HG02885 (cell line): ENCODE data around the gene GTF3C2.
"Not testable (repeated sequence)": the region's sequence is repeated elsewhere in the genome, so short reads cannot be mapped to it uniquely, and the experiment has no call there.

Experiments
- ATAC-seq: cut with Tn5 transposase; IDR thresholded peaks from one replicate; pipeline ENCODE4 v1.9.1; 2021; ENCODE audit warnings: mild to moderate bottlenecking; ENCODE audit not compliant: unreplicated experiment, poor library complexity

GTF3C2 gene

DNA sequence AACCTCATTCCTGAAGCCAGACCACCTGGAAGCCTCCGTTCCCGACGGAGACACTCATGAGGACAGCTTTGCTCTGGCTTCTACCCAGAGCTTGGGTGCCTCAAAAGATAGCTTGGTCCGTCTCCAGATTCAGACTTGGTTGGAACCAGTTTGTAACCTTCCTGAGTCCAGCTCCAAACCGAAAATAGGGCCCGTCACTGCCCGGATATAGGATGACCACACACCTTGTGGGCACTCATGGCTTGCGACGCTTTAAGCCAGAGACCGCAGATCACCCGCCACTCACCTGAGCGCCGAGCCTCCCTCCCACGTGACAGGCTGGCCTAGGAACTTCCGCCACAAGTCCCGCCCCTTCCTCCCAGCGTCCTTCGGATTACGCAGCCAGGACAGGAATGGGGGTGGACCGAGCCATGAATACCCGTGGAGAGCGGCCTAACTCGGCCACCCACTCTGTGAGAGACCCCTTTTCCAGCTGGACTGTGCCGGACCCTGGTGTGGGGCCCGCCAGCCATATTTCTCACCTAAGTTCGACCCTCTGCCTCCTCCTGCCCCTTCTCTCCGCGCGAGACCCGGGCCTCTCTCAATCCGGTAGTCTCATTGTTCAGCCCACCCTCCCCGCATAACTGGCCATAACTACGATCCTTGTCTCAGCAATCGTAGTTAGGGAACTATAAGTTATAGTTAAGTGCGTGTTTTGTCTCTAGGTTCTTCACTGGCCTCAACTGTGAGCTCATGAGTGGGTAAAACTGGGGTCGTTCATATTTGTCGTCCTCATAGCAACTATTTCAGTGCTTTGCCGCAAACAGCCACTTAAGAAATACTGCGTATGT, 33.6 kb downstream of the GTF3C2 start, which contains the start of gene MPV17:
Gene MPV17 (minus strand): TSS at position 332 of the 830 bp plus-strand sequence. CDS start 580 bp downstream, outside the sequence.
- ATAC-seq = peak; percentile 92

DNA sequence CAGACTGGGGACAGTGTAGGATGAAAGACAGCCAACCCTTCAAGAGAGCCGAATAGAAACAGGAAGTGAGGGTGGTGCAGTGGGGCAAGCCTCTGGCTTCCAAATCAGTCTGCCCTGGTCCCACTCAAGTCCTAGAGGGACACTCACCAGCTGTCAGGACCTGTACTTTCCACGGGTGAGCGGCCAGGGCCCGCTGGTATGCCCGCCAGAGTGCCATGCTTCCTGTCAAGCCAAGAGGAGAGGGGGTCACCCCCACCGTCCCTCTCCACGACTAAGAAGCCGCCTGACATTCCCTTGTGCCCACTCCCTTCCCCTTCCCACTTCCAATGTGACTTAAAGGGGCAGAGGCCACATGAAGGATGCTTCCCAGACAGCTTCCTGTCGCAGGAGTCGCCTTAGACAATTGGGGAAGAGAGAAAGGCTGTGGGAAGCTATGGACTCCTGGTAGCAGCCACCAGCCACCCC, 34.2 kb downstream of the GTF3C2 start:
- no peak for ATAC-seq

DNA sequence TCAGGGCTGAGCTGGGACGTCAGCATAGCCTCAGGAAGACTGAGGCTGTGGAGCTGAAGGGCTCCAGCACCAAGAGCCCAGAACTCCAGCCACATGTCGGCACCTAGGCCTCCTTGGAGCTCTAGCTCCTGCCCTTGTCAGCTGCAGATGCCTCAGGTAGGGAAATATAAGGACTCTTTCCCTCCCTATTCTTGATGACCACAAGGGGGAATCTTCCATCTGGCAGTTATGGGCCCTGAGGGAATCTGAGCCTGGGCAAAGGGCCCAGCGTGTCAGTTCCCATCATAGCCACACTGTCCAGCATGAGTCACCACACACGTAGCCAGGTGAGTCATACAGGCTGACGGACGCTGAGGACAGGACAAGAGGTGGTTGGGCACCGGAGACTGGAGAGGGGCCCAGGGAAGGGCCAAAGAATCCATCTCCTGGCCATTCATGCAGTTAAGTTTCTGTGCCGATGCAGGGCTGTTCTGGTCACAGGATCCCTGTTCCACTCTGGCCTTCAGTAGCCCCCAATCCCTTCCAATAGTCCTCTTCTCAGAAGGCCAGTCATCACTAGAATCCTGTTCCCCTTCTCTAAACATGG, 35.5 kb downstream of the GTF3C2 start:
- ATAC-seq = no peak

DNA sequence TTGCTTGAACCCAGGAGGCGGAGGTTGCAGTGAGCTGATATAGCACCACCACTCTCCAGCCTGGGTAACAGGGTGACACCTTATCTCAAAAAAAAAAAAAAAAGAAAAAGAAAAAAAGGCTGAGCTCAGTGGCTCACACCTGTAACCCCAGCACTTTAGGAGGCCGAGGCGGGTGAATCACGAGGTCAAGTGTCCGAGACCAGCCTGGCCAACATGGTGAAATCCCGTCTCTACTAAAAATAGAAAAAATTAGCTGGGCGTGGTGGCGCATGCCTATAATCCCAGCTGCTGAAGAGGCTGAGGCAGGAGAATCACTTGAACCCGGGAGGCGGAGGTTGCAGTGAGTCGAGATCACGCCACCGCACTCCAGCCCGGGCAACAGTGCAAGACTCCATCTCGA, 36.7 kb downstream of the GTF3C2 start:
- not testable (repeated sequence) for ATAC-seq

DNA sequence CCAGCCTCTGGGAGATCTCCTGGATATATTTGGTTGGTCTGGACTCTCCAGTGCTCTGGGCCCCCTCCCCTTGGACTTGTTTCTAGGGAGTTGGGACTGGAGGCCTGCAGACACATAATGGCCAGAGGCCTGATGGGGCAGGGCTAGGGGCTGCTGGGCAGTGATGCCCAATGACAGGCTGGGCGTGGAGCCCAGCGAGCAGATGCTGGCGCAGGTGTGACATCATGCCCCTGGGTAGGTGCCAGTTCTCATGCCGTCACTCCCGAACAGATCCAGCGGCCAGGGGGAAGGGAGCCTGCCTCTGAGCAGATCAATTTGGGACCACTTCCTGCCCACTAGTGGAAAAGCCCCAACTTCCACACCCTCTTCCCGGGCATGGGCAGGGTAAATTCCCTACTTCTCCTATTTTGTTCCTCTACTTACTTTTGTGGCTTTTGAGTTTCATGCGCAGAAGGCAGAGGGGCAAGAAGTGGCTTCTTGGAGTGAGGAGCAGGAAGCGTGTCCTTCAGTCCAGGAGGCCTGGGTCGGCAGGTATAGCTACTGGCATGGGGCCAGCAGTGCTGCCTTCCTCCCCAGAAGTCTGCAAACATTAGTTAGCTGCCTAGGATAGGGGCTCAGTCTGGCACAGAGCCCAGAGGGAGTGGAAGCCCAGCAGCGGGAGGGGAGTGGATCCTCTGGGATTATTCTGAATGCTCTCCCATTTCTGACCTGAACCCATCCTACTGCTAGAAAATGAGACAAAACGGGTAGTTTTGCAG, 39.7 kb downstream of the GTF3C2 start:
- no peak for ATAC-seq

DNA sequence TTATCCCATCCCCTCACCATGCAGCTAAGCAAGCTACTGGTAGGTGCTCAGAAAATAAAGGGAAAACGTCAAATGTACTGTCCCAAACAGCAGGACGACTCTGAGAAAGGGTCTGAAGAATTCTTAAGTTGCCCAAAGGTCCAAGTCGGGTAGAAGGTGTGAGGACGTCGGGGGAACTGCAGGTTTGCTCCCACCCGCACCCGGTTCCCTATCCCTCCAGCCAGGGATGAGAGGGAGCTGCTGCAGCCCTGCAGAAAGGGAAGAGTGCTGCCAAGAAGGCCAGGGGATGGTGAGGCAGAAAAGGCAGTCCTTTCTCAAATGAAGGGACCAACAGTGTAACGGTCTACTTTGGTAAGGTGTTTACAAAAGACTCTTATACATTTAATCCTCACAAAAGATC, 41.4 kb downstream of the GTF3C2 start:
- no peak for ATAC-seq

DNA sequence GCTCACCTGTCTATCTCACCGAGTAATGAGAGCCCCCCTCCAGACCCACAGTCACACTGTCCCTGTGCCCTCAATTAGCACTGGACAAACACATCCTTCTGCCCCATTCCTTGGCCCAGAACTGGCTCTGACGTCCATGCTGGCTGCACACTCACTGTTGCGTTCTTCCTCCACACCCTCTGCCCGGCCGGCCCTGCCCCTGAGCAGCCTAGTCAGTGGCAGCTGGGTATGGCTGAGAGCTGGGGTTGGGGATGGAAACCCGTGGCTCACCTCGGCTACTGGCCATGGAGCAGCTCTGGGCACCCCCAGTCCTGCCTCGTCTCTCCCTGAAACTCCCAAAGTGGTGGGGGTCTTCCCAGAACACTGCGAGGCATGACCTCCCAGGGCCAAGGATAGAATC, 41.9 kb downstream of the GTF3C2 start:
- no peak for ATAC-seq

DNA sequence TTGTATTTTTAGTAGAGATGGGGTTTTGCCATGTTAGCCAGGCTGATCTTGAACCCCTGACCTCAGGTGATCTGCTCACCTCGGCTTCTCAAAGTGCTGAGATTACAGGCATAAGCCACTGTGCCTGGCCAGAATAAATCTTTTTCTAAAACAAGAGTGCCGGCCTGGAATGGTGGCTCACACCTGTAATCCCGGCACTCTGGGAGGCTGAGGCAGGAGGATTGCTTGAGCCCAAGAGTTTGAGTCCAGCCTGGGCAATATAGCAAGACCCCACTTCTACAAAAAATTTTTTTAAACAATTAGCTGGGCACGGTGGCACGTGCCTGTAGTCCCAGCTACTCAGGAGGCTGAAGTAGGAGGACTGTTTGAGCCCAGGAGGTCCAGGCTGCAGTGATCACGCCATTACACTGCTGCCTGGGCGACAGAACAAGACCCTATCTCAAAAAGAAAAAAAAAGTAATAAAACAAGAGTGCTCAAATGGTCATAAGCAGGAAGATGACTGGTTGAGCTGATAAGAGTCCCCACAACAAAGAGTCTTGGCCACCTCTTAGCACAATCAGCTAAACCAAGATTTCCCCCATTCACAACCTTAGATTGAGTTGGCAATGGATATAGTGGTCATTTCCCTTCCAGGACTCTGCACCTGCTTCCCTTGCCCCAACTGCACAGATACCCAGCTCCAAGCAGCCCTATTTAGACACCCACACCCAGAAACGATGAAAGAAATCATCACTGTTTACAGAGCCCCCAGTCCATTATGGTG, 42.5 kb downstream of the GTF3C2 start:
- ATAC-seq = no peak

DNA sequence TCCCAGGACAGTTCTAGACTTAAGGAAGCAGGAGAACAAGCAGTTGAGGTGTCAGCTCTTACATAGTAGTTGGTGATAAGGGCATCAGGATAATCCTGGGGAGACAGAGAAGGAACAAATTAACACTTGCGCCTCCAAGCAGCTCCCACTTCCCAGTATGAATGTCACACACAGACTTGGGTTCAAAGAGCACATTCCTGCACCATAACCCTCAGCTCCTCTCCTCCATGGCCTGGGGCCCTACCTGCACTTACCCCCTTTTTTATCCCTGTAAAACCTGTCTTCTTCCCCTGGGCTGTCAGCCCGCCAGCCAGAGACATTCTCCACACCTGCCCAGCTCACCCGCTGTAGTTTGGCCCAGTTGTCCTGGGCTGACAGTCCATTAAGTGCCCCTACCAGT, 44.4 kb downstream of the GTF3C2 start:
- no peak for ATAC-seq

DNA sequence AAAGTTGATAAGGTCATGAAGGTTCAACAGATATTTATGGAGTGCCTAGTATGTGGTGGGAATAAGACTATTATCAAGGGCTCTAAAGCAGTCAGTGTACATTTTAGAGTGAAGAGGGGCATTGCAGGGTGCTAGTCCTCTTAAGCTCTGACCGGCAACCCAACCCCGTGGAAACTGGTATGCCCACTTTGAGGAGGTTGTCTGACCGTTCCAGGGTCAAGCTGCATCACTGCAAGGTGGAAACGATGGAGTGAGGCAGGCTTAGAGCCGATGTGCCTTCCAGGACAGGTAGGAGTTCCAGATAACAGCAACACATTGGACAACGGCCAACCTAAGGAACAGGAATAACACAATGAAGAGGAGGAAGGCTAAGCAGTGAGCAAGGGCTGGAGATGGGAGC, 46.9 kb downstream of the GTF3C2 start:
- no peak for ATAC-seq

DNA sequence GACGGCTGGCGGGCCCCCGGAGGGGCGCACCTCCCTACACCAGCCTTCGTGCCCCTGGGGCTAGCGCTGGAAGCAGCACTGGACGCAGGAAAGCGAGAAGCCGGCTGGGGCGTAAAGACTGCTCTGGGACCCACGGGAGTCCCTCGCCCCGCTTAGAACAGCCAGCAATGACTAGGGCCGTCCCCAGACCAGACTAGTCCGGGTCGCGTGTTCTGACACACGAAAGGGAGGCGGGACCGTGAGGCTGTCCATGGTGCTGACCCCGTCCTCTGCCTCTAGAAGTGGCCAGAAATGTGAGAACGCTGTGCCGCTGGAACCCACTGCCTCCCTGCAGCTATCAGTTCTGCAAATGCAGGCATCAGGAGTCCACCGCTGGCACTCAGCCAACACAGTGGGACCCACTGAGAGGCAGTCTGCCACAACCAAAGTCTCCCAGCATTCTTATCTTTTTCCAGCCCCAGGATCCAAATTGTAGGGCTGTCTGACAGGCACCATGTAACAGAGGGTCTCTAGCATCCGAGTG, 48.1 kb downstream of the GTF3C2 start, which contains the start of gene UCN:
Gene UCN (minus strand): TSS at position 87 of the 523 bp plus-strand sequence. CDS start 550 bp downstream, outside the sequence.
- no peak for ATAC-seq

DNA sequence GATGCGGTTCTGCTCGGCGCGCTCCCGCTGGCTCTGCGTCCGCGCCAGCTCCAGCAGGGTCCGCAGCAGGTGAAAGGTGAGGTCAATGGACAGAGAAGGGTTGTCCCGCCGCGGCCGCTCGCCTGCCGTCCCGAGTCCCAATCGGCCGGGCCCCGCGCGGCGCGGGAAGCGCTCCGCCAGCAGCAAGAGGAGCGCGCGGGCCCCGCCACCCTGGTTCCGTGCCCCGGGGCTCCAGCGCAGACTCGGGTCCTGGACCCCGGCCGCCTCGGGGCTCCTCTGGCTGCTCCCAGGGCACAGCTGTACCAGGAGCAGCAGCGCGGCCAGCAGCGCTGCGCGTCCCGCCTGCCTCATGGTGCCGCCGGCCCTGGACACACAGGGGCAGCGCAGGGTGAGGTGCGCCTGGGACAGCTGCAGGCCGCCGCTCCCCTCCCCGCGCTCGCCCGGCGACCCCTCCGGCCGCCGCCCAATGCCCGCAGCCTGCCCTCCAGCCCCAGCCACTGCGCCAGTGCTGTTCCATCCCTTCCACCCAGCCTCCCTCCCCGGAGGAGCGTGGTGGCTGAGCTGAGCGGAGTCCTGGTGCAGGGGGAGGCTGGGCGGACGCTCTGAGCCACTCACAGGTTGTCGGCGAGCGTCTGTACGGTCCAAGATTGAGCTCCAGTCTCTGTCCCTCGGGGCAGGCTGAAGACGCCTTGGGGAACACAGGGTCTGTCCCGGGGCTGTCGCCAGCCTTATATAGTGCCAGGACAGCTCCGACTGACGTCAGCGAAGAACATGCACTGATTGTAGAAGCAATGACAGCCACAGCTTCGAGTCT, 48.8 kb downstream of the GTF3C2 start:
- ATAC-seq = no peak

DNA sequence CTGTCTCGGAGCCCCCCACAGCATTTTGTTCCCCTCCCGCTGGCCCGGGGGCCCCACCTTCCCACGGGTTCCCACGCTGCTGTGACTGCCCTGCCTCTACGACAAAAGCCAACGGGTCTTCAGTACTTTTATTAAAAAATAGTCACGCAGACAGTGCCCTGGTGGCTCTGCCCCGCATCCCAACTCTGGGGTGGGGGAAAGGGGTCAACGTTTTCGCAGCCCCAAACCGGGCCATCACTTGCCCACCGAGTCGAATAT, 49.3 kb downstream of the GTF3C2 start:
- ATAC-seq = no peak

DNA sequence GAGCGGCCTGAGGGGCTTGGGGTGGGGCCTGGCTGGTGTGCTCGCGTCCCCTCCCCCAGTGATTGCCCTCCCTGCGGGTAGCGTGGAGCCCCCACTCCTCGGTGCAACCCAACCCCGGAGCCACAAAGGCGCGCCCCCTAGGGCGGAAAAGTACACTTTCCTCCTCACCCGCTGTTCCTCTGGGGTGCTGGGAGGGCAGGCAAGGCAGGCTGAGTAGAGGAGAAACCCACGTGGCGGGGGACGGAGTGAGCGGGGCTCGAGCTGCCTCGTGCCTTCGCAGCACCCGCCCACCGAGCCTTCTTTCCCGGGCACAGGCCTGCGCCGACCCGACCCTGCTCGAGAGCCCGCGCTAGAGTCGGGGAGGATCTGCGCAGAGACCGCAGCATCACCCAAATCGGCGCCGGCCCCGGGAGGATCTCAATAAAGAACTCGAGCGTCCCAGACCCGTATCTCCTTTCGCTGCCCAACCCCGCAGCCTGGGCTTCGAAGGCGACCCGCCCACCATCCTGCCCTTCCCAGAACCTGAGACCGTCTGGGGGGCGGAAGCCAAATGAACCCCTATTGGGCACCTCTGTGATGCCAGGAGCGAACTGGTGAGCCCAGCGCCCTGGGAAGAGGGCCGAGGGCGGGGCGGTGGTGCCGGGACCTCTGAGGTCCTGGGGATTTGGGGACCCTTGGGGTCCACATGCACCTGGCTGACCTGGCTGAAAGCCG, 49.8 kb downstream of the GTF3C2 start:
- no peak for ATAC-seq

DNA sequence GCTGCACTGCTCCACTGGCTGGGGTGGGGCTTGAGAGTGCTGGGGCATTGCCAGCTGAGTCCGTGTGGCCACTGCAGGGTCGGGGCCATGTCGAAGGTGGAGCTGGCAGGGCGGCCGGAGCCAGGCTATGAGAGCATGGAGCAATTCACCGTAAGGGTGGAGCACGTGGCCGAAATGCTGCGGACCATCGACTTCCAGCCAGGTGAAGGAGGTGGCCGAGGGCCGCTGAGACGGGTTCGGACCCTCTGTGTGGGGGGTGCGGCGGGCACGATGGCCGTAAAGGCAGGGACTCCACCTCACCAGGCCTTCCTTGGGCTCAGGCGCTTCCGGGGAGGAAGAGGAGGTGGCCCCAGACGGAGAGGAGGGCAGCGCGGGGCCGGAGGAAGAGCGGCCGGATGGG, 50.4 kb downstream of the GTF3C2 start:
- no peak for ATAC-seq

DNA sequence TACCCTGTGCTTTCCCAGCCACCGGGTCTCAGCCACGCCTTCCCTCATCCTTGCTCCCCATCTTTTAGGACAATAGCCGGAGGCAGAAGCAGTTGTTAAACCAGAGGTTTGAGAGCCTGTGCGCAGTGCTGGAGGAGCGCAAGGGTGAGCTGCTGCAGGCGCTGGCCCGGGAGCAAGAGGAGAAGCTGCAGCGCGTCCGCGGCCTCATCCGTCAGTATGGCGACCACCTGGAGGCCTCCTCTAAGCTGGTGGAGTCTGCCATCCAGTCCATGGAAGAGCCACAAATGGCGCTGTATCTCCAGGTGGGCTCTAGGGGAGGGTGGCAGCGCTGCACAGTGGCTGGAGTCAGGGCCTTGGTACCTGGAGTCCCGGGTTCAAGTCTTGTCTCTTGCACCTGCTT, 51.0 kb downstream of the GTF3C2 start:
- no peak for ATAC-seq

DNA sequence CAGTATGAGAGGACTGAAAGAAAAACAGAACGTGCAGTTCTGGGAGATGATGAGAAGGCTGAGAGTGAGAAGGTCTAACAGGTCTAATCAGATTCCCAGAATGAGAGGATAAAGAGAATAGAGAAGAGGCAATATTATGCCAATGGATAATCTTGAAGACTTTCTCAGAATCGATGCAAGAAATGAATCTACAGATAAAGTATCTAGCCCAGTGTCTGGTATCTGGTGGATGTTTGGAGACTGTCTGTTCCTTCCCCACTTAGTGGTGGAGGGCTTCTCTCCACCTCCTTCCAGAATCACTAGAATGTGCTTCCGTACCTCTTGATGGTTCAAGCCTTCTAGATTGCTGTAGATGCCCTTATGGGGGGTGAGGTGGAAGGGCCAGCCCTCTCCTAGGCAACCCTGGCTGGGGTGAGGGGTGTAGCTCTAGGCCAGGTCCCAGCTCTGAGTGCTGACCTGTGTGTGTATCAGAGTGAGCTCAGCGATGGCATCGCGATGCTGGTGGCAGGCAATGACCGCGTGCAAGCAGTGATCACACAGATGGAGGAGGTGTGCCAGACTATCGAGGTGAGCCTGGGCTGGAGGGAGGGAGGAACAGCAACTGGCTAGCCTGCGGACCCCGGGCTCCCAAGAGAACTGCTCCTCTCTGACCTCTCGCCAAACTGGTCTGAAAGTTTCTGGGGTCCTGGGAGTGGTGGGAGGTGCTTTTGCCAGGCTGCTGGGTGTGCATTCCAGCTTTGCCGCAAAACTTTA, 51.9 kb downstream of the GTF3C2 start:
- no peak for ATAC-seq
